HCT116 (cell line): ENCODE results near the gene CAVIN1. TPM values are rescaled to one million over a fixed set of nuclear protein-coding genes. Genes with fewer than 3 reads are reported as not detected.

Experiments used
- ATAC-seq: fragments of 200-7000 bp; cut with Tn5 transposase; 2 replicates; pipeline ENCODE4 v1.9.1; 2020; ENCODE audit warnings: mild to moderate bottlenecking, moderate library complexity
- BruUV-seq: library from RNA; stranded (reverse); fragments of 400-500 nt; replicated peaks from 2 replicates; lab custom pipeline; 2021; lab: Mats Ljungman, UMichigan
- CTCF ChIA-PET: fragments of 300-600 bp; sonication (Branson Sonifier 250); formaldehyde crosslinking; loops from one replicate; lab custom pipeline; 2021; ENCODE audit warnings: antibody characterized with exemption; lab: Charles Lee
- POLR2A ChIA-PET: fragments of 300-600, 350-600 bp; sonication (Branson Sonifier 250); formaldehyde crosslinking; loops from one replicate; lab custom pipeline; 2021; ENCODE audit warnings: antibody characterized with exemption; lab: Charles Lee
- RAD21 ChIA-PET, 2 experiments: fragments of 300-600 bp; sonication (Branson Sonifier 250); formaldehyde crosslinking; loops; one replicate each; lab custom pipeline; 2023; ENCODE audit warnings: low total read pairs in 2 of 2; ENCODE audit not compliant: uncharacterized antibody in 2 of 2, unreplicated experiment in 2 of 2, low non-redundant PET in 1 of 2; lab: Charles Lee
- DNase-seq: peaks from one replicate; pipeline ENCODE4 v3.0.0-alpha.2; 2010; ENCODE audit warnings: low read depth, low spot score
- H2AFZ ChIP-seq: fragments of 200-600 bp; shearing (Covaris generic), sonication (generic); 2 replicates; pipeline ENCODE4 v1.6.1; 2017; ENCODE audit warnings: low read depth, mixed run types, mixed read lengths, antibody characterized with exemption, low read length; ENCODE audit not compliant: poor library complexity, severe bottlenecking
- H3K27ac ChIP-seq: 2 replicates; pipeline ENCODE4 v1.5.1; 2012; ENCODE audit warnings: low read depth, low read length
- H3K27me3 ChIP-seq: fragments of 200-600 bp; sonication (generic); 2 replicates; pipeline ENCODE4 v1.6.1; 2016; ENCODE audit warnings: mixed run types, low read length, mixed read lengths; ENCODE audit not compliant: insufficient read depth
- H3K36me3 ChIP-seq, 2 experiments: fragments of 200-500 bp in 1 of 2; fragments of 200-600 bp in 1 of 2; sonication (Bioruptor generic) in 1 of 2; sonication (generic) in 1 of 2; 2 replicates each; pipeline versions ENCODE4 v1.5.1 to v1.6.1; 2014 to 2016; ENCODE audit warnings: low read length in 2 of 2, inconsistent platforms in 1 of 2, mixed read lengths in 1 of 2, mixed run types in 1 of 2; ENCODE audit not compliant: insufficient read depth in 2 of 2, control insufficient read depth in 1 of 2
- H3K4me1 ChIP-seq, 2 experiments: fragments of 200-600 bp in 1 of 2; sonication (generic) in 1 of 2; 2 replicates each; pipeline versions ENCODE4 v1.5.1 to v1.6.1; 2012 to 2017; ENCODE audit warnings: low read length in 2 of 2, inconsistent platforms in 1 of 2, mild to moderate bottlenecking in 1 of 2, mixed read lengths in 1 of 2, mixed run types in 1 of 2, moderate library complexity in 1 of 2; ENCODE audit not compliant: insufficient read depth in 2 of 2, control insufficient read depth in 1 of 2
- H3K4me2 ChIP-seq: fragments of 200-600 bp; sonication (generic); 2 replicates; pipeline ENCODE4 v1.6.1; 2017; ENCODE audit warnings: mixed run types, low read length, mixed read lengths
- H3K4me3 ChIP-seq, 2 experiments: fragments of 200-600 bp in 1 of 2; sonication (generic) in 1 of 2; replicated peaks in 1 of 2; 2 replicates each; pipeline ENCODE4 v1.5.1; 2011 to 2016; ENCODE audit warnings: low read length in 2 of 2, control low read depth in 1 of 2, low read depth in 1 of 2, mild to moderate bottlenecking in 1 of 2, mixed read lengths in 1 of 2, mixed run types in 1 of 2
- H3K79me2 ChIP-seq: fragments of 200-600 bp; sonication (generic); 2 replicates; pipeline ENCODE4 v1.6.1; 2017; ENCODE audit warnings: mild to moderate bottlenecking, mixed run types, low read length, moderate library complexity, mixed read lengths; ENCODE audit not compliant: insufficient read depth
- H3K9ac ChIP-seq: fragments of 200-600 bp; sonication (generic); 2 replicates; pipeline ENCODE4 v1.6.1; 2016; ENCODE audit warnings: low read length, mixed read lengths
- H3K9me2 ChIP-seq: fragments of 200-600 bp; sonication (generic), shearing (Covaris generic); 2 replicates; pipeline ENCODE4 v1.6.1; 2017; ENCODE audit warnings: mixed run types, mild to moderate bottlenecking, moderate library complexity; ENCODE audit not compliant: insufficient read depth
- H3K9me3 ChIP-seq, 2 experiments: fragments of 200-500 bp in 1 of 2; fragments of 200-600 bp in 1 of 2; sonication (Bioruptor generic) in 1 of 2; sonication (generic) in 1 of 2; 2 replicates each; pipeline ENCODE4 v1.6.1; 2014 to 2017; ENCODE audit warnings: low read length in 2 of 2, mixed read lengths in 2 of 2, inconsistent platforms in 1 of 2, low read depth in 1 of 2, mild to moderate bottlenecking in 1 of 2, mixed run types in 1 of 2, moderate library complexity in 1 of 2; ENCODE audit not compliant: control insufficient read depth in 1 of 2, insufficient read depth in 1 of 2
- H4K20me1 ChIP-seq: fragments of 200-600 bp; sonication (generic), shearing (Covaris generic); 2 replicates; pipeline ENCODE4 v1.6.1; 2017; ENCODE audit warnings: mixed run types, mild to moderate bottlenecking, moderate library complexity; ENCODE audit not compliant: insufficient read depth
- CBX3 ChIP-seq: IDR thresholded peaks from 2 replicates; pipeline ENCODE4 v1.6.1; 2012; ENCODE audit warnings: low read depth
- CEBPB ChIP-seq: IDR thresholded peaks from 2 replicates; pipeline ENCODE4 v1.6.1; 2012; ENCODE audit warnings: low read depth
- EGR1 ChIP-seq: IDR thresholded peaks from 2 replicates; pipeline ENCODE4 v1.6.1; 2012; ENCODE audit warnings: low read depth
- ELF1 ChIP-seq: IDR thresholded peaks from 2 replicates; pipeline ENCODE4 v1.6.1; 2012; ENCODE audit warnings: low read depth, borderline replicate concordance
- EZH2phosphoT487 ChIP-seq: fragments of 200-600 bp; IDR thresholded peaks from 2 replicates; pipeline ENCODE4 v1.6.1; 2018; ENCODE audit warnings: antibody characterized with exemption, borderline replicate concordance
- JUND ChIP-seq: IDR thresholded peaks from 2 replicates; pipeline ENCODE4 v1.6.1; 2012
- POLR2A ChIP-seq: IDR thresholded peaks from 2 replicates; pipeline ENCODE4 v1.7.0; 2011; ENCODE audit warnings: borderline replicate concordance; ENCODE audit not compliant: insufficient read depth, insufficient read length; ENCODE audit errors: extremely low read depth
- RAD21 ChIP-seq: IDR thresholded peaks from 2 replicates; pipeline ENCODE4 v1.6.1; 2012; ENCODE audit warnings: low read depth, mild to moderate bottlenecking
- SIN3A ChIP-seq: IDR thresholded peaks from 2 replicates; pipeline ENCODE4 v1.6.1; 2012; ENCODE audit warnings: low read depth
- SRF ChIP-seq: IDR thresholded peaks from 2 replicates; pipeline ENCODE4 v1.6.1; 2012; ENCODE audit warnings: low read depth
- ZFX ChIP-seq: fragments of 450-650 bp; IDR thresholded peaks from 2 replicates; pipeline ENCODE4 v1.6.1; 2017
- ZNF274 ChIP-seq: fragments of 200-500 bp; sonication (Bioruptor generic); IDR thresholded peaks from 2 replicates; pipeline ENCODE4 v1.6.1; 2014; ENCODE audit warnings: mild to moderate bottlenecking, low read depth, low read length, inconsistent platforms
- intact Hi-C: fragments of 100-400 bp; cut with micrococcal nuclease; formaldehyde crosslinking; loops from 2 replicates; pipeline ENCODE4 v1.10.0; 2022
- total RNA-seq: library from RNA; stranded (reverse); gene quantifications from one replicate; pipeline ENCODE4 v1.2.1, GENCODE V29; 2021; ENCODE audit not compliant: unreplicated experiment
- TF ChIP-seq, protein P1 (sequence below): IDR thresholded peaks from 2 replicates; pipeline ENCODE4 v1.6.1; 2012; ENCODE audit warnings: low read depth
- TF ChIP-seq, protein P2 (sequence below): IDR thresholded peaks from 2 replicates; pipeline ENCODE4 v1.6.1; 2011; ENCODE audit warnings: mild to moderate bottlenecking, low read length, moderate library complexity; ENCODE audit not compliant: insufficient replicate concordance; ENCODE audit errors: extremely low read depth
- TF ChIP-seq, protein P3 (sequence below): IDR thresholded peaks from 2 replicates; pipeline ENCODE4 v1.6.1; 2012
- TF ChIP-seq, protein P4 (sequence below): IDR thresholded peaks from 2 replicates; pipeline ENCODE4 v1.6.1; 2012
- TF ChIP-seq, protein P5 (sequence below), 3 experiments: fragments of 200-600 bp in 1 of 3; sonication (generic) in 1 of 3; IDR thresholded peaks in 2 of 3; conservative IDR thresholded peaks in 1 of 3; 2 replicates each; pipeline ENCODE4 v1.5.1; 2012 to 2017; ENCODE audit warnings: low read depth in 2 of 3, low read length in 2 of 3, antibody characterized with exemption in 1 of 3, borderline replicate concordance in 1 of 3, control low read depth in 1 of 3, mild to moderate bottlenecking in 1 of 3, mixed read lengths in 1 of 3, mixed run types in 1 of 3, moderate library complexity in 1 of 3; ENCODE audit not compliant: insufficient read depth in 1 of 3

Gene CAVIN1
- total RNA-seq, 1 experiment from 2014 or later: 79.7 TPM

DNA sequence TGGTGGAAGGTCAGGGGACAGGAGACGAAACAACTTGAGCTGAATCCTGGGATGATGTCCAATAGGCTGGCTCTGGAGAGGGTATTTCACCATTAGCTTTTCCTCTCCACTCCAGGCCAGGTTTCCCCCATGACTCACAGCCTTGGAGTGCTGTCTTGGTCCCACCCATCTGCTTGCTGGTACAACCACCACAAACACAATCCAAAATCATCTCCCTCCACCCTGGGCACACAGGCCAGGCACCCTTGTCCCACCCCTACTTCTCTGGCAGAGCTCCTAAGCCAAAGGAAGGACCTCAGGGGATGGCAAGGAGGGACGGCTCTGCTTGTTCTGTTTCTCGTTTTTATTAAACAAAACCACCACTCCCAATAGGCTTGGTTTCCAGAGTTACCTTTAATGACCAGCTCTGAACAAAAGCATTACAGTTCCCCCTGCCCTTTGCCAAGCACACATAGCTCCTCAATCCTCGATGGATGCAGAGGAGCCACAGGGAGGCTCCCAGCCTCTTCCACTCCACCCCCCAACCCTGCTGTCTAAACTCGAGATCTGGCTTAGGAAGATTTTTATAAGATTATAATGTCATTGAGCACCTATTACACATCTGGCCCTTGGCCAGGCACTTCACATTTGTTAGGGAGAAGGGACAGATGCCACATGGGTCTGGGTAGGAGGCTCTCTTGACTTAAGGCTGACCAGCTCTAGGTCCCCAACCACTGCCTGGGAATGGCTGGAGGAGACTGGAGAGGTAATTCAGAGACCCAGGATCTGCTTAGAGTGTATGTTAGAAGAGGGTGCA, 13.3 kb downstream of the CAVIN1 start (continued):
- TF ChIP-seq, protein P1, sequence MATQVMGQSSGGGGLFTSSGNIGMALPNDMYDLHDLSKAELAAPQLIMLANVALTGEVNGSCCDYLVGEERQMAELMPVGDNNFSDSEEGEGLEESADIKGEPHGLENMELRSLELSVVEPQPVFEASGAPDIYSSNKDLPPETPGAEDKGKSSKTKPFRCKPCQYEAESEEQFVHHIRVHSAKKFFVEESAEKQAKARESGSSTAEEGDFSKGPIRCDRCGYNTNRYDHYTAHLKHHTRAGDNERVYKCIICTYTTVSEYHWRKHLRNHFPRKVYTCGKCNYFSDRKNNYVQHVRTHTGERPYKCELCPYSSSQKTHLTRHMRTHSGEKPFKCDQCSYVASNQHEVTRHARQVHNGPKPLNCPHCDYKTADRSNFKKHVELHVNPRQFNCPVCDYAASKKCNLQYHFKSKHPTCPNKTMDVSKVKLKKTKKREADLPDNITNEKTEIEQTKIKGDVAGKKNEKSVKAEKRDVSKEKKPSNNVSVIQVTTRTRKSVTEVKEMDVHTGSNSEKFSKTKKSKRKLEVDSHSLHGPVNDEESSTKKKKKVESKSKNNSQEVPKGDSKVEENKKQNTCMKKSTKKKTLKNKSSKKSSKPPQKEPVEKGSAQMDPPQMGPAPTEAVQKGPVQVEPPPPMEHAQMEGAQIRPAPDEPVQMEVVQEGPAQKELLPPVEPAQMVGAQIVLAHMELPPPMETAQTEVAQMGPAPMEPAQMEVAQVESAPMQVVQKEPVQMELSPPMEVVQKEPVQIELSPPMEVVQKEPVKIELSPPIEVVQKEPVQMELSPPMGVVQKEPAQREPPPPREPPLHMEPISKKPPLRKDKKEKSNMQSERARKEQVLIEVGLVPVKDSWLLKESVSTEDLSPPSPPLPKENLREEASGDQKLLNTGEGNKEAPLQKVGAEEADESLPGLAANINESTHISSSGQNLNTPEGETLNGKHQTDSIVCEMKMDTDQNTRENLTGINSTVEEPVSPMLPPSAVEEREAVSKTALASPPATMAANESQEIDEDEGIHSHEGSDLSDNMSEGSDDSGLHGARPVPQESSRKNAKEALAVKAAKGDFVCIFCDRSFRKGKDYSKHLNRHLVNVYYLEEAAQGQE: no peak
- TF ChIP-seq, all 23 proteins: peak for 5

DNA sequence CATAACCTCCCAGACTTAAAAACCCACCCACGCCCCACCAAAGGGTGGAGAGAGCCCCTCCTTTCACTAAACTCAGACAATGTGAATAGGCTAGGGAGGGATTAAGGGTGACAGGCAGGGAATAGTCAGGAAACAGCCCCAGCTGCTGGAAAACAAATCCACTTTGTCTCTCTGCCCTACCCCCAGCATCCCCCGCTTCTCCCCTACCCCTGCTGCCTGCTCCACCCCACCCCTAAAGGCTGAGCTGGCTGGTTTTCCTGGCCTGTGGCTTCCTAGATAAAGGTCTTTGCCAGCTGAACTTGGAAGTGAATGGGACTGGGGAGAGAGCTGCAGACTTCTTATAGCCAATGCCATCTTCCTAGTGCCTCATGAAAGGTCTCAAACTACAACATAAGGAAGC, 15.0 kb downstream of the CAVIN1 start:
- peaks cover 47 to 62% of the 10 kb centered on the region in 2 experiments for H3K4me1 ChIP-seq
- intact Hi-C loops: loop anchor here (2.0 to 5.0 kb wide), 2 partner anchors 15 to 109 kb away; partner anchors contain the start of gene CAVIN1
- H3K9me3 ChIP-seq: no peaks in the 10 kb centered on the region
- peak overlapping the region; percentile 32 for H3K4me2 ChIP-seq
- ATAC-seq (no peak), DNase-seq (no peak)
- no peak overlapping the region for H2AFZ ChIP-seq
- ChIA-PET RAD21 (no interaction called here), CTCF (interaction anchor here (1.0 to 2.9 kb wide), 9 partner anchors 15 to 186 kb away, joined by 3 to 17 read pairs (median 5); partner anchors contain the start of gene CAVIN1), POLR2A (interaction anchor here (1.3 to 7.9 kb wide), 2 partner anchors 14 to 19 kb away, joined by 3 to 88 read pairs; partner anchors contain the start of genes CAVIN1 and STAT3)
- H3K9me2 ChIP-seq: no peaks in the 10 kb centered on the region
- H3K27ac ChIP-seq: peak overlapping the region; percentile 8; the same call in 1 of the 2 replicates
- no peaks in the 10 kb centered on the region for H3K27me3 ChIP-seq
- no TSS peak for BruUV-seq
- peaks cover 6% of the 10 kb centered on the region; the same call in 1 of the 2 replicates for H4K20me1 ChIP-seq
- no peak overlapping the region for H3K4me3 ChIP-seq
- peaks cover 4 to 22% of the 10 kb centered on the region in 2 experiments; a peak in 2 of 4 replicates for H3K36me3 ChIP-seq
- peaks cover 84% of the 10 kb centered on the region for H3K79me2 ChIP-seq
- no peak overlapping the region for H3K9ac ChIP-seq
- TF ChIP-seq POLR2A (no peak), SRF (no peak), CBX3 (no peak), ZFX (no peak), JUND (no peak), ZNF274 (no peak), EZH2phosphoT487 (no peak), SIN3A (no peak), ELF1 (no peak), CEBPB (no peak), RAD21 (no peak), EGR1 (no peak)
- TF ChIP-seq, protein P2, sequence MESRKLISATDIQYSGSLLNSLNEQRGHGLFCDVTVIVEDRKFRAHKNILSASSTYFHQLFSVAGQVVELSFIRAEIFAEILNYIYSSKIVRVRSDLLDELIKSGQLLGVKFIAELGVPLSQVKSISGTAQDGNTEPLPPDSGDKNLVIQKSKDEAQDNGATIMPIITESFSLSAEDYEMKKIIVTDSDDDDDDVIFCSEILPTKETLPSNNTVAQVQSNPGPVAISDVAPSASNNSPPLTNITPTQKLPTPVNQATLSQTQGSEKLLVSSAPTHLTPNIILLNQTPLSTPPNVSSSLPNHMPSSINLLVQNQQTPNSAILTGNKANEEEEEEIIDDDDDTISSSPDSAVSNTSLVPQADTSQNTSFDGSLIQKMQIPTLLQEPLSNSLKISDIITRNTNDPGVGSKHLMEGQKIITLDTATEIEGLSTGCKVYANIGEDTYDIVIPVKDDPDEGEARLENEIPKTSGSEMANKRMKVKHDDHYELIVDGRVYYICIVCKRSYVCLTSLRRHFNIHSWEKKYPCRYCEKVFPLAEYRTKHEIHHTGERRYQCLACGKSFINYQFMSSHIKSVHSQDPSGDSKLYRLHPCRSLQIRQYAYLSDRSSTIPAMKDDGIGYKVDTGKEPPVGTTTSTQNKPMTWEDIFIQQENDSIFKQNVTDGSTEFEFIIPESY: no peak
- TF ChIP-seq, protein P3, sequence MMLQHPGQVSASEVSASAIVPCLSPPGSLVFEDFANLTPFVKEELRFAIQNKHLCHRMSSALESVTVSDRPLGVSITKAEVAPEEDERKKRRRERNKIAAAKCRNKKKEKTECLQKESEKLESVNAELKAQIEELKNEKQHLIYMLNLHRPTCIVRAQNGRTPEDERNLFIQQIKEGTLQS: no peak
- TF ChIP-seq, protein P4, sequence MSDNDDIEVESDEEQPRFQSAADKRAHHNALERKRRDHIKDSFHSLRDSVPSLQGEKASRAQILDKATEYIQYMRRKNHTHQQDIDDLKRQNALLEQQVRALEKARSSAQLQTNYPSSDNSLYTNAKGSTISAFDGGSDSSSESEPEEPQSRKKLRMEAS: no peak
- TF ChIP-seq, protein P5, sequence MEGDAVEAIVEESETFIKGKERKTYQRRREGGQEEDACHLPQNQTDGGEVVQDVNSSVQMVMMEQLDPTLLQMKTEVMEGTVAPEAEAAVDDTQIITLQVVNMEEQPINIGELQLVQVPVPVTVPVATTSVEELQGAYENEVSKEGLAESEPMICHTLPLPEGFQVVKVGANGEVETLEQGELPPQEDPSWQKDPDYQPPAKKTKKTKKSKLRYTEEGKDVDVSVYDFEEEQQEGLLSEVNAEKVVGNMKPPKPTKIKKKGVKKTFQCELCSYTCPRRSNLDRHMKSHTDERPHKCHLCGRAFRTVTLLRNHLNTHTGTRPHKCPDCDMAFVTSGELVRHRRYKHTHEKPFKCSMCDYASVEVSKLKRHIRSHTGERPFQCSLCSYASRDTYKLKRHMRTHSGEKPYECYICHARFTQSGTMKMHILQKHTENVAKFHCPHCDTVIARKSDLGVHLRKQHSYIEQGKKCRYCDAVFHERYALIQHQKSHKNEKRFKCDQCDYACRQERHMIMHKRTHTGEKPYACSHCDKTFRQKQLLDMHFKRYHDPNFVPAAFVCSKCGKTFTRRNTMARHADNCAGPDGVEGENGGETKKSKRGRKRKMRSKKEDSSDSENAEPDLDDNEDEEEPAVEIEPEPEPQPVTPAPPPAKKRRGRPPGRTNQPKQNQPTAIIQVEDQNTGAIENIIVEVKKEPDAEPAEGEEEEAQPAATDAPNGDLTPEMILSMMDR (IDR thresholded peaks at IDR 0.05 in 2 of 3, conservative IDR thresholded peaks at IDR 0.05 in 1 of 3; ENCODE audit: borderline replicate concordance in 1 of 3, insufficient read depth in 1 of 3, low read depth in 2 of 3, low read length in 2 of 3): no peak
